GM12873 (cell line): ENCODE measurements around the gene FOXO1.

Experiments
- TF ChIP-seq, protein P1 (sequence below): IDR thresholded peaks from 2 replicates; pipeline ENCODE4 v1.5.1; 2012; ENCODE audit warnings: low read depth, mild to moderate bottlenecking, moderate library complexity, low read length, control low read depth; ENCODE audit not compliant: insufficient read depth; ENCODE audit errors: missing control alignments

The FOXO1 gene

DNA sequence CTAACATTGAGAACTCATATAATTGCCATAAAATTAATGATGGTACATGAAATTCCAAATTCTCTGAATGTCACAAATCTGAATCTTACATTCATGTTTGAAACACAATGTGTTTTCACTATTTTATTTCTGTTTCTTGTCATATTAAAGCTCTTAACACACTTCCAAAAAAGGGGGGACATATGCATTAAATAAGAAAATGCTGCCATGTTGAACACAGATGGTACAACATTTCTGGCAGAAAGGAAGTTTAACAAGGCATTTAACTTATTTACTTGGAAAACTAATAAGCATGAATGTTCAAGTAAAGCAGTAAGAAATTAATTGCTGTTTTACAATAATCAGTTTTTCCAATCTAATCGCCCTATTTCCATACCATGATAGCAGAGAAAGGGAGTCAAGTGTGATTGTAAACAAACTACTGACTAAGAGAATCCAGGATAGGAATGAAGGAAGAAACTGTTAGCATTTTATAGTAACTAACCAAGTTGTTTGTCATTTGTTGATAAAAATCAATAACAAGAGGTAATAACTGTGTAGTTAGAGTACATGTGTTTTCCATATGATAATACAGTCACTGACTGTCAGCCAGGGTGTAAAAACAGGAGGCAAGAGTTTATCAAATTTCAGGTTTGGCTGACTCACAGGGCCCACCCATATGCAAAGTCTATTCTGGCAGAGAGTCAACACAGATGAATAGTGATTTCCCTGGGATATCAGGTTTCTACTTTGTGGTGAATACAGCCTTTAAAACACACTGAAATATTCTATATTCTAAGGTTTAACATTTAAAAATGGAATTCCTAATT is 5.7 kb upstream of the FOXO1 start:
- TF ChIP-seq, protein P1, sequence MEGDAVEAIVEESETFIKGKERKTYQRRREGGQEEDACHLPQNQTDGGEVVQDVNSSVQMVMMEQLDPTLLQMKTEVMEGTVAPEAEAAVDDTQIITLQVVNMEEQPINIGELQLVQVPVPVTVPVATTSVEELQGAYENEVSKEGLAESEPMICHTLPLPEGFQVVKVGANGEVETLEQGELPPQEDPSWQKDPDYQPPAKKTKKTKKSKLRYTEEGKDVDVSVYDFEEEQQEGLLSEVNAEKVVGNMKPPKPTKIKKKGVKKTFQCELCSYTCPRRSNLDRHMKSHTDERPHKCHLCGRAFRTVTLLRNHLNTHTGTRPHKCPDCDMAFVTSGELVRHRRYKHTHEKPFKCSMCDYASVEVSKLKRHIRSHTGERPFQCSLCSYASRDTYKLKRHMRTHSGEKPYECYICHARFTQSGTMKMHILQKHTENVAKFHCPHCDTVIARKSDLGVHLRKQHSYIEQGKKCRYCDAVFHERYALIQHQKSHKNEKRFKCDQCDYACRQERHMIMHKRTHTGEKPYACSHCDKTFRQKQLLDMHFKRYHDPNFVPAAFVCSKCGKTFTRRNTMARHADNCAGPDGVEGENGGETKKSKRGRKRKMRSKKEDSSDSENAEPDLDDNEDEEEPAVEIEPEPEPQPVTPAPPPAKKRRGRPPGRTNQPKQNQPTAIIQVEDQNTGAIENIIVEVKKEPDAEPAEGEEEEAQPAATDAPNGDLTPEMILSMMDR, result no peak

DNA sequence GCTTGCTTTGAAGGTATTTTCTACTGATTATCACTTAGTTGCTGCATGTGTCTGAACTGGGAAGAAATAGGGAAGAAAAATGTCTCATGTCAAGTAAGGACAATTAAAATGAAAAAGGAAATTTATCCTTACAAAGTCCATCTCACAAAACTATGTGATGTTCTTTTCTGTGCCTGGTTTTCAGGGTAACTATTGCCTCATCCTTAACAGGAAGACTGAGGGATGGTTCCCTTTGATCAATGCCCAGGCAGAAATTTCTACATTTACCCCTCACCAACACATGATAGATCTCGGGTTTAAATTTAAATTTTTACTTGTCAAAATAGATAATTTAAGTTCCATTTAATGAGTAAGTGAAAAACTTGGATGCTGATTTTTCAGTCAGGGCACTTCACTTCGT is 3.9 kb upstream of the FOXO1 start:
- TF ChIP-seq, protein P1, result no peak

DNA sequence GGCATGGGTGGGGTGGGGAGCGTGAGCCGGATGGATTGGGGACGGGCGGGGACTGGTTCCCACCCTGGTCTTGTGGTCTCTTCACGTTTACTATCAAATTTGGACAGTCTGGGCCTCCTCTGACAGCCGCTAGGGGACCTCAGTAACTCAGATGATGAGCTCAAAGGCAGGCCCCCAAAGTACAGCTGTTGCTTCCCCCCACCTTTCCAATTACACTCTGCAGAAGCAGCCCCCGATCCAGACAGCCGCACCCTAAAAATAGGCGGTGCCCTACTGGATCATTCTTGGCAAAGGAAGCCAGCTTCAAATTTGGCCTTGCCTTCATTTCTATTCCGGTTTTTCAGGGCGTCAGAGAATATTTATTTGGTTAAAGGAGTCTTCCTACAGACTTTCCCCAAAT is 1.9 kb upstream of the FOXO1 start:
- TF ChIP-seq, protein P1, result peak; percentile 73

DNA sequence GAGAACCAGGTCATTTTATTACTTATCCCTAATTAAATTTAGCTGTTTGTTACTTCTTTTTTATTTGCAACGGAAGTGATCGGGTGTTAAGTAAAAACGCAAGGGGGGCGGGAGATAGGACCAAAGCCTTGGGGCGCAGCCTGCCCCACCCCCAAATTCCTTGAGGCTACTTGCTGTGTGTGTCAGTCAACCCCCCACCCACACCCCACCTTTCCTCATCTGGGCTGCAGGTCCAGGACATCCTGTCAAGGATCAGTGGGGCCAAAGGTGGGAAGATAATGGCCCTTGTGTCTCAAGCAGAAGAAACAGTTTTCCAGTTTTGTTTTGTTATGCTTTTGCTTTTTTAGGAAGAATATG is 1.2 kb upstream of the FOXO1 start:
- TF ChIP-seq, protein P1, result no peak

DNA sequence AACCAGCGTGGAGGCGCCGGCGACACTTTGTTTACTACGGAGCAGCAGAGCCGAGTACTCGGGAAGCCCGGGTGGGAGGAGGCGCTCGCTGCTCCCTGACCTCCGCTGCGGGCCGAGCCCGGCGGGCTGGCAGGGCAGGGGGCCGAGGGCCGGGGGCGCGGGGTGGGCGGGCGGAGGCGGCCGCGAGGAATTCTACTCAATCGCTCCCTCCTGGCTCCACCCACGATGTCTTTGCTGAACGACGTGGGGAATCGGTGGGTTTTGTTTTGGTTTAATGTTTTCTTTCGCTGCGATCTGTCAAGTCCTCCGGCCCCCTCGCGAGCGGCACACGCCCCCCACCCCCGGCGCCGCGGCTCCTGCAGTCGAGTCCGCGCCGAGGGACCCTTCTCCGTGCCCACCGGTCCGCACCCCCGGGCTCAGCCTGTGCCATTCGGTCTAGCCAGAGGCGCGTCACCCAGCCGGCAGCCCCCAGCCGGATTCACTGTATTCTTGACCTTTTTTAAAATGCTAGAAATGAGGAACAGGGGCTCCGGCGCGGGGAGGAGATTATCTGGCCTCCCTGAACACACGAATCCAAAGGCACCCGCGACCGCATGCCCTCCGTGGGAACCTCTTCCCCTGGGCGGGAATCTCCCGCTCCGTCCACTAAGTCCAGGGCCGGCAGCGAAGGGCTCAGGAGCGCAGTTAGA is 636 bp upstream of the FOXO1 start:
- TF ChIP-seq, protein P1, result no peak

DNA sequence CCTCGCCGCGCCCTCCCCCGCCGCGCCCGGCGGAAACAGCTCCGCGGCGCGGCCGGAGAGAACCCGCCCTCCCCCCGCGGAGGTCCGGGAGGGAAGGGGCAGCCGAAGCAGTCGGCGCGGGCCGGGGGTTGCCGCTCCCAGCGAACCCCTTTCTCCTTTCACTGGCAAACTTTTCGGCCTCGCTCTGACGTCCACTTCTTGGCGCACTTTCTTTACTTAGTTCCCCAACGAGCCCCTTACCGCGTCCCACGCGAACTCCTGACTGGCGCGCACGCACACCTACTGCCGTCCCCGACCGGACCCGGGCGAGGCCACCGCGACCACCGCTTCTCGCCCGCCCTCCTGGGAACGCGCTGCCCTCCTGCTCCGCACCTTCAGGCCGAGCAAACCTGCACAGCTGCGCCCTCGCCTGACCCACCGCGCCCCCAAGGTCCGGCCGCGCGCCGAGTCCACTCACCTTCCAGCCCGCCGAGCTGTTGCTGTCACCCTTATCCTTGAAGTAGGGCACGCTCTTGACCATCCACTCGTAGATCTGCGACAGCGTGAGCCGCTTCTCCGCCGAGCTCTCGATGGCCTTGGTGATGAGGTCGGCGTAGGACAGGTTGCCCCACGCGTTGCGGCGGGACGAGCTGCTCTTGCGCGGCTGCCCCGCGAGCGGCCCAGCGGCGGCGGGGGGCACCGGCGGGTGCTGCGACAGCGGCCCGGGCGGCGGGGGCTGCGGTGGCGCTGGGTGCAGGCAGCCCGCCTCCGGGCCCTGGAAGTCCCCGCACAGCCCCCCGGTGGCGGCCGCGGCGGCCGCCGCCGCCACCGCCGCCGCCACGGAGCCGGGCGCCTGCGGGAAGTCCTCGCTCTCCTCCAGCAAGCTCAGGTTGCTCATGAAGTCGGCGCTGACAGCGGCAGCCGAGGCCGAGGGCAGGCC is 1.1 kb downstream of the FOXO1 start:
- TF ChIP-seq, protein P1, result no peak
